Activated T-helper 1 cell treated with anti-CD3 and anti-CD28 coated beads, Interleukin-12 subunit alpha, Interleukin-12 subunit beta, Interleukin-2, Interleukin-4 antibody, amounts not matched to agents 30 ng/mL and 10 ng/mL and 1 ng/mL, durations not matched to agents 14 hours and 24 hours and 36 hours (primary cell): ENCODE measurements around the gene MAP4K1. TPM values are rescaled to one million over a fixed set of nuclear protein-coding genes. Genes with fewer than 3 reads are reported as not detected.
"Not testable (repeated sequence)": the region's sequence is repeated elsewhere in the genome, so short reads cannot be mapped to it uniquely, and the experiment has no call there.

Experiments
- DNase-seq: peaks from one replicate; pipeline ENCODE4 v3.0.0; 2021; ENCODE audit warnings: low spot score
- H3K27ac Mint-ChIP-seq: one replicate; pipeline ENCODE4 v1.8.0; 2021; ENCODE audit warnings: mild to moderate bottlenecking, mixed read lengths
- H3K27me3 Mint-ChIP-seq: one replicate; pipeline ENCODE4 v1.8.0; 2022; ENCODE audit warnings: mild to moderate bottlenecking, moderate library complexity, mixed read lengths; ENCODE audit not compliant: insufficient read depth
- H3K36me3 Mint-ChIP-seq: one replicate; pipeline ENCODE4 v1.8.0; 2021; ENCODE audit warnings: low read depth, mixed read lengths
- H3K4me1 Mint-ChIP-seq: one replicate; pipeline ENCODE4 v1.8.0; 2021; ENCODE audit warnings: low read depth, mixed read lengths
- H3K4me3 Mint-ChIP-seq: one replicate; pipeline ENCODE4 v1.8.0; 2021; ENCODE audit warnings: mild to moderate bottlenecking, moderate library complexity, mixed read lengths
- H3K9me3 Mint-ChIP-seq: one replicate; pipeline ENCODE4 v1.8.0; 2021; ENCODE audit warnings: mixed read lengths
- intact Hi-C: fragments of 100-400 bp; cut with micrococcal nuclease; formaldehyde crosslinking; loops from one replicate; pipeline ENCODE4 v1.15.1; 2024
- total RNA-seq: library from RNA; stranded (reverse); gene quantifications from 2 replicates; pipeline ENCODE4 v1.2.3, GENCODE V29; 2022

Gene MAP4K1
- total RNA-seq, 1 donor from 2014 or later = 182 TPM

- H3K27ac Mint-ChIP-seq, H3K4me3 Mint-ChIP-seq, DNase-seq, H3K36me3 Mint-ChIP-seq, H3K27me3 Mint-ChIP-seq, H3K9me3 Mint-ChIP-seq: not testable (repeated sequence)
- H3K4me1 Mint-ChIP-seq = peaks cover 37% of the 10 kb centered on the region
- intact Hi-C loops = loop anchor here (10.0 kb wide), 1 partner anchor 302 kb away; no protein-coding TSS in a partner anchor
Measured at GRCh38 chr19:38553239-38553638, 64.5 kb downstream of the MAP4K1 start.

GRCh38 chr19:38551450-38551813 lies 66.3 kb downstream of the MAP4K1 start:
- Mint-ChIP-seq H3K27ac (peak overlapping the region; percentile 59), H3K27me3 (no peaks in the 10 kb centered on the region), H3K9me3 (no peaks in the 10 kb centered on the region), H3K4me1 (peaks cover 23% of the 10 kb centered on the region), H3K36me3 (peaks cover 4% of the 10 kb centered on the region), H3K4me3 (no peak overlapping the region)
- intact Hi-C loops = loop anchor here (1.0 to 10.0 kb wide), 2 partner anchors 12 to 303 kb away; no protein-coding TSS in a partner anchor
- no peak for DNase-seq

- DNase-seq = no peak
- H3K36me3 Mint-ChIP-seq = peaks cover 4% of the 10 kb centered on the region
- no peaks in the 10 kb centered on the region for H3K27me3 Mint-ChIP-seq
- intact Hi-C loops = loop anchor here (10.0 kb wide), 1 partner anchor 304 kb away; no protein-coding TSS in a partner anchor
- H3K4me3 Mint-ChIP-seq = no peak overlapping the region
- peaks cover 21% of the 10 kb centered on the region for H3K4me1 Mint-ChIP-seq
- no peak overlapping the region for H3K27ac Mint-ChIP-seq
- H3K9me3 Mint-ChIP-seq = no peaks in the 10 kb centered on the region
Measured at GRCh38 chr19:38550376-38550775, 67.4 kb downstream of the MAP4K1 start.

- no peak for DNase-seq
- no peaks in the 10 kb centered on the region for H3K27me3 Mint-ChIP-seq
- H3K27ac Mint-ChIP-seq = no peak overlapping the region
- H3K4me1 Mint-ChIP-seq = peaks cover 21% of the 10 kb centered on the region
- no peak overlapping the region for H3K4me3 Mint-ChIP-seq
- intact Hi-C loops = loop anchor here (10.0 kb wide), 1 partner anchor 305 kb away; no protein-coding TSS in a partner anchor
- peaks cover 4% of the 10 kb centered on the region for H3K36me3 Mint-ChIP-seq
- H3K9me3 Mint-ChIP-seq = no peaks in the 10 kb centered on the region
Measured at GRCh38 chr19:38549942-38550341, 67.8 kb downstream of the MAP4K1 start.

GRCh38 chr19:38549061-38549460 lies 68.7 kb downstream of the MAP4K1 start:
- no peaks in the 10 kb centered on the region for H3K27me3 Mint-ChIP-seq
- no peak for DNase-seq
- peaks cover 25% of the 10 kb centered on the region for H3K4me1 Mint-ChIP-seq
- no peak overlapping the region for H3K4me3 Mint-ChIP-seq
- intact Hi-C loops = no loop called here
- peaks cover 4% of the 10 kb centered on the region for H3K36me3 Mint-ChIP-seq
- no peaks in the 10 kb centered on the region for H3K9me3 Mint-ChIP-seq
- no peak overlapping the region for H3K27ac Mint-ChIP-seq

GRCh38 chr19:38547421-38547820 lies 70.3 kb downstream of the MAP4K1 start:
- intact Hi-C loops = no loop called here
- Mint-ChIP-seq H3K4me3 (no peak overlapping the region), H3K36me3 (no peaks in the 10 kb centered on the region), H3K27ac (no peak overlapping the region), H3K4me1 (peaks cover 24% of the 10 kb centered on the region), H3K27me3 (no peaks in the 10 kb centered on the region), H3K9me3 (no peaks in the 10 kb centered on the region)
- no peak for DNase-seq

- H3K27me3 Mint-ChIP-seq = no peaks in the 10 kb centered on the region
- no peak for DNase-seq
- no peaks in the 10 kb centered on the region for H3K9me3 Mint-ChIP-seq
- H3K36me3 Mint-ChIP-seq = no peaks in the 10 kb centered on the region
- peaks cover 21% of the 10 kb centered on the region for H3K4me1 Mint-ChIP-seq
- H3K27ac Mint-ChIP-seq = no peak overlapping the region
- no peak overlapping the region for H3K4me3 Mint-ChIP-seq
- intact Hi-C loops = loop anchor here (2.0 kb wide), 1 partner anchor 385 kb away; the partner anchor contains the start of genes MRPS12 and SARS2
Measured at GRCh38 chr19:38545596-38545995, 72.2 kb downstream of the MAP4K1 start.

- H3K9me3 Mint-ChIP-seq = no peaks in the 10 kb centered on the region
- H3K36me3 Mint-ChIP-seq = no peaks in the 10 kb centered on the region
- H3K4me3 Mint-ChIP-seq = peak overlapping the region; percentile 63
- no peaks in the 10 kb centered on the region for H3K27me3 Mint-ChIP-seq
- no peak for DNase-seq
- intact Hi-C loops = loop anchor here (1.0 to 2.0 kb wide), 6 partner anchors 15 to 386 kb away; partner anchors contain the start of genes EIF3K, MRPS12 and SARS2
- peak overlapping the region; percentile 46 for H3K27ac Mint-ChIP-seq
- H3K4me1 Mint-ChIP-seq = peaks cover 25% of the 10 kb centered on the region
Measured at GRCh38 chr19:38544569-38545315, 73.0 kb downstream of the MAP4K1 start.

GRCh38 chr19:38543807-38544568 lies 73.8 kb downstream of the MAP4K1 start:
- intact Hi-C loops = loop anchor here (1.0 to 2.0 kb wide), 6 partner anchors 15 to 387 kb away; partner anchors contain the start of genes EIF3K, MRPS12 and SARS2
- no peaks in the 10 kb centered on the region for H3K27me3 Mint-ChIP-seq
- peak overlapping the region; percentile 46 for H3K27ac Mint-ChIP-seq
- DNase-seq = no peak
- no peaks in the 10 kb centered on the region for H3K36me3 Mint-ChIP-seq
- peaks cover 32% of the 10 kb centered on the region for H3K4me1 Mint-ChIP-seq
- H3K4me3 Mint-ChIP-seq = peak overlapping the region; percentile 63
- no peaks in the 10 kb centered on the region for H3K9me3 Mint-ChIP-seq

GRCh38 chr19:38543286-38543806 lies 74.4 kb downstream of the MAP4K1 start:
- peak overlapping the region; percentile 4 for H3K27ac Mint-ChIP-seq
- H3K9me3 Mint-ChIP-seq = no peaks in the 10 kb centered on the region
- intact Hi-C loops = no loop called here
- no peak for DNase-seq
- H3K27me3 Mint-ChIP-seq = no peaks in the 10 kb centered on the region
- H3K4me3 Mint-ChIP-seq = no peak overlapping the region
- no peaks in the 10 kb centered on the region for H3K36me3 Mint-ChIP-seq
- H3K4me1 Mint-ChIP-seq = peaks cover 39% of the 10 kb centered on the region

GRCh38 chr19:38542040-38542439 lies 75.7 kb downstream of the MAP4K1 start:
- no peaks in the 10 kb centered on the region for H3K36me3 Mint-ChIP-seq
- peaks cover 52% of the 10 kb centered on the region for H3K4me1 Mint-ChIP-seq
- peaks cover 1% of the 10 kb centered on the region for H3K9me3 Mint-ChIP-seq
- intact Hi-C loops = no loop called here
- no peak for DNase-seq
- H3K27me3 Mint-ChIP-seq = no peaks in the 10 kb centered on the region
- H3K27ac Mint-ChIP-seq = no peak overlapping the region
- no peak overlapping the region for H3K4me3 Mint-ChIP-seq

- intact Hi-C loops = loop anchor here (1.0 kb wide), 1 partner anchor 12 kb away; no protein-coding TSS in a partner anchor
- Mint-ChIP-seq H3K4me1 (peaks cover 47% of the 10 kb centered on the region), H3K9me3 (peaks cover 20% of the 10 kb centered on the region), H3K27me3 (peaks cover 5% of the 10 kb centered on the region), H3K4me3 (no peak overlapping the region), H3K27ac (peak overlapping the region; percentile 92), H3K36me3 (peaks cover 9% of the 10 kb centered on the region)
- no peak for DNase-seq
Measured at GRCh38 chr19:38539751-38540150, 78.0 kb downstream of the MAP4K1 start.
